K562 (cell line): ENCODE measurements around the gene SHC1. TPM values are rescaled to one million over a fixed set of nuclear protein-coding genes. Genes with fewer than 3 reads are reported as not detected.

Experiments used
- BDP1 ChIP-seq: IDR thresholded peaks from 3 replicates; pipeline ENCODE4 v1.6.1; 2011; ENCODE audit not compliant: insufficient read length, insufficient read depth
- ELF2 ChIP-seq: fragments of 250-450 bp; sonication (Bioruptor Pico); IDR thresholded peaks from 2 replicates; pipeline ENCODE4 v1.5.0; 2021; ENCODE audit warnings: mild to moderate bottlenecking
- EZH2 ChIP-seq: IDR thresholded peaks from 2 replicates; pipeline ENCODE4 v1.6.1; 2012; ENCODE audit warnings: low read depth, mild to moderate bottlenecking, inconsistent platforms, low read length, borderline replicate concordance
- FOXJ2 ChIP-seq: fragments of 200-800 bp; sonication (Bioruptor generic); IDR thresholded peaks from 2 replicates; pipeline ENCODE4 v1.6.1; 2016; ENCODE audit warnings: missing genetic modification characterization, missing compliant biosample characterization
- HDAC3 ChIP-seq: fragments of 450-650 bp; IDR thresholded peaks from 2 replicates; pipeline ENCODE4 v1.6.1; 2018; ENCODE audit warnings: borderline replicate concordance, mild to moderate bottlenecking, moderate library complexity; ENCODE audit not compliant: partially characterized antibody
- KDM2B ChIP-seq: fragments of 250-450 bp; sonication (Bioruptor Pico); IDR thresholded peaks from 2 replicates; pipeline ENCODE4 v1.8.0; 2021; ENCODE audit warnings: mild to moderate bottlenecking, moderate library complexity
- KLF13 ChIP-seq: fragments of 450-650 bp; IDR thresholded peaks from 2 replicates; pipeline ENCODE4 v1.6.1; 2016; ENCODE audit warnings: missing genetic modification characterization, low read depth, mild to moderate bottlenecking, missing compliant biosample characterization, moderate library complexity, borderline replicate concordance
- MAFK ChIP-seq: IDR thresholded peaks from 2 replicates; pipeline ENCODE4 v1.6.1; 2011; ENCODE audit warnings: low read length, improper control_type of control experiment
- MCM3 ChIP-seq: fragments of 450-650 bp; IDR thresholded peaks from 2 replicates; pipeline ENCODE4 v1.6.1; 2016
- NCOA1 ChIP-seq: fragments of 450-650 bp; IDR thresholded peaks from 2 replicates; pipeline ENCODE4 v1.6.1; 2016; ENCODE audit warnings: low read depth
- NFE2 ChIP-seq: IDR thresholded peaks from 2 replicates; pipeline ENCODE4 v1.6.1; 2014; ENCODE audit warnings: antibody characterized with exemption, low read depth
- OTX1 ChIP-seq: fragments of 450-650 bp; formaldehyde crosslinking; IDR thresholded peaks from 2 replicates; pipeline ENCODE4 v1.4.0; 2022; ENCODE audit warnings: mild to moderate bottlenecking
- POLR2AphosphoS5 ChIP-seq: IDR thresholded peaks from 2 replicates; pipeline ENCODE4 v1.6.1; 2011; ENCODE audit warnings: mild to moderate bottlenecking, low read depth, low read length, moderate library complexity; ENCODE audit not compliant: control insufficient read depth, insufficient read depth
- PYGO2 ChIP-seq: fragments of 450-650 bp; IDR thresholded peaks from 2 replicates; pipeline ENCODE4 v1.6.1; 2016; ENCODE audit warnings: mild to moderate bottlenecking, missing genetic modification characterization, moderate library complexity, missing compliant biosample characterization
- SAFB2 ChIP-seq: fragments of 200-400 bp; formaldehyde crosslinking; IDR thresholded peaks from 2 replicates; pipeline ENCODE4 v1.6.1; 2018; ENCODE audit warnings: borderline replicate concordance, low read length, low read depth, moderate library complexity; ENCODE audit not compliant: severe bottlenecking
- SIN3A ChIP-seq, 2 experiments: fragments of 150-350 bp in 1 of 2; IDR thresholded peaks; 2 replicates each; pipeline ENCODE4 v1.6.1; 2011 to 2016; ENCODE audit warnings: borderline replicate concordance in 2 of 2, low read depth in 2 of 2, low read length in 2 of 2, mild to moderate bottlenecking in 2 of 2, moderate library complexity in 2 of 2; ENCODE audit not compliant: control insufficient read depth in 1 of 2
- SMC3 ChIP-seq: conservative IDR thresholded peaks from 2 replicates; pipeline ENCODE4 v1.6.1; 2011; ENCODE audit warnings: low read depth, low read length, improper control_type of control experiment; ENCODE audit not compliant: insufficient read depth
- SREBF1 ChIP-seq: fragments of 150-350 bp; IDR thresholded peaks from 2 replicates; pipeline ENCODE4 v1.6.1; 2014; ENCODE audit warnings: antibody characterized with exemption, low read depth, low read length, borderline replicate concordance
- ZC3H4 ChIP-seq: sonication (generic); formaldehyde crosslinking; IDR thresholded peaks from 2 replicates; pipeline ENCODE4 v1.9.0; 2021; ENCODE audit warnings: missing genetic modification reagents, borderline replicate concordance
- ZC3H8 ChIP-seq: fragments of 450-650 bp; IDR thresholded peaks from 2 replicates; pipeline ENCODE4 v1.6.1; 2017
- ZNF175 ChIP-seq: fragments of 200-800 bp; sonication (Bioruptor generic); IDR thresholded peaks from 2 replicates; pipeline ENCODE4 v1.6.1; 2016; ENCODE audit warnings: low read depth, mild to moderate bottlenecking, missing genetic modification characterization, missing compliant biosample characterization
- ZNF239 ChIP-seq: fragments of 250-450 bp; sonication (Bioruptor Pico); IDR thresholded peaks from 2 replicates; pipeline ENCODE4 v1.4.0; 2020; ENCODE audit warnings: mild to moderate bottlenecking
- ZNF668 ChIP-seq: fragments of 250-450 bp; sonication (Bioruptor Pico); IDR thresholded peaks from 2 replicates; pipeline ENCODE4 v1.8.0; 2022; ENCODE audit warnings: mild to moderate bottlenecking, inconsistent platforms
- polyA plus RNA-seq, 8 experiments: library from polyadenylated mRNA; depleted of rRNA in 4 of 8; stranded (reverse) in 5 of 8; unstranded in 3 of 8; fragments of >200 nt; fragmentation: Nextera tagmentation in 2 of 8; fragmentation: Illumina TruSeq in 1 of 8; extraction: Ambion mirVana in 2 of 8; extraction: Trizol in 1 of 8; gene quantifications; 2 replicates each; pipeline versions ENCODE4 v1.2.1 to v1.2.3, GENCODE V29; 2011 to 2014; ENCODE audit warnings: inconsistent platforms in 1 of 8, missing spikeins in 1 of 8
- total RNA-seq, 7 experiments: library from RNA; depleted of rRNA in 6 of 7; stranded (reverse); fragments of >200 nt in 6 of 7; fragmentation: Illumina TruSeq in 2 of 7; extraction: Trizol in 2 of 7; gene quantifications; 2 replicates each; pipeline versions ENCODE4 v1.2.1 to v1.2.3, GENCODE V29; 2011 to 2021; ENCODE audit warnings: low replicate concordance in 1 of 7
- TF ChIP-seq, protein P1 (sequence below): sonication (generic); formaldehyde crosslinking; IDR thresholded peaks from 2 replicates; pipeline ENCODE4 v1.8.1; 2022; ENCODE audit warnings: missing genetic modification reagents
- TF ChIP-seq, protein P2 (sequence below): sonication (generic); formaldehyde crosslinking; IDR thresholded peaks from 2 replicates; pipeline ENCODE4 v1.8.1; 2023; ENCODE audit warnings: mild to moderate bottlenecking, missing genetic modification reagents
- TF ChIP-seq, protein P3 (sequence below): fragments of 450-650 bp; IDR thresholded peaks from 2 replicates; pipeline ENCODE4 v1.6.1; 2016; ENCODE audit warnings: missing biosample characterization, missing genetic modification characterization

Gene SHC1
- total and polyA plus RNA-seq, 9 of the 15 experiments (the other 6 are each of a cell fraction or from before 2014, with no cell fraction given), result 4.1 to 113 (median 51.9) TPM

DNA sequence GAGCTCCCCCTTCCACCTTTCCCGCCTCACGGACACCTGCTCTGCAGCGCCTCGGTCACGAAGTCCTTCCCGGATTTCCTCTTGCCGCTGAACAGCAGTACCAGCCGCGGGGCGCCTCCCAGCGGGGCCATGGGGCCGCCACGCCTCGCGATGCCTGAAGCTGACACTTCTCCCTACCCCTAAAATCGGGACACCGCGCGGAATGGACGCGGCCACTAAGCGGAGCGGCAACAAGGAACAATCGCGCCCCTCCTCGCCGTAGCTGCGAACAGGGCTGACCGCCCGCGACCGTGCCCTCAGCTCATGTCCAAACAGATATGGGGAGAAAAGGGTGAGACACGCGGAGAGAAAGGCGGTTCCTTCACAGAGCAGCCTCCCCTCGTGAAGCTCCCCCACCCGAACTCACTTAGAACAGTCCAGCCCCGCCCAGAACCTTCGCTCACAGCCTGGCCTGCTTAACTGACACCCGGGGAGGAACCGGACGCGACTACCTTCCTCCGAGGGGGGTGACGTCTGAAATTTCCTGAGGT, 33.9 kb downstream of the SHC1 start, which contains the start of gene PMVK (continued):
- 0 out of 2 replicates have a peak, but pooled peaks have one; percentile 74 for TF ChIP-seq SREBF1
- TF ChIP-seq BDP1, result no peak
- peak; percentile 1 to 56; a peak in 1 of 4 replicates for TF ChIP-seq SIN3A (IDR thresholded peaks at IDR 0.05; ENCODE audit: borderline replicate concordance in 2 of 2, control insufficient read depth in 1 of 2, low read depth in 2 of 2, low read length in 2 of 2)
- TF ChIP-seq KLF13 (tag), result peak; percentile 15; the same call in 1 of the 2 replicates
- peak; percentile 81; the same call in 1 of the 2 replicates for TF ChIP-seq KDM2B
- TF ChIP-seq POLR2AphosphoS5, result no peak
- TF ChIP-seq, protein P1, sequence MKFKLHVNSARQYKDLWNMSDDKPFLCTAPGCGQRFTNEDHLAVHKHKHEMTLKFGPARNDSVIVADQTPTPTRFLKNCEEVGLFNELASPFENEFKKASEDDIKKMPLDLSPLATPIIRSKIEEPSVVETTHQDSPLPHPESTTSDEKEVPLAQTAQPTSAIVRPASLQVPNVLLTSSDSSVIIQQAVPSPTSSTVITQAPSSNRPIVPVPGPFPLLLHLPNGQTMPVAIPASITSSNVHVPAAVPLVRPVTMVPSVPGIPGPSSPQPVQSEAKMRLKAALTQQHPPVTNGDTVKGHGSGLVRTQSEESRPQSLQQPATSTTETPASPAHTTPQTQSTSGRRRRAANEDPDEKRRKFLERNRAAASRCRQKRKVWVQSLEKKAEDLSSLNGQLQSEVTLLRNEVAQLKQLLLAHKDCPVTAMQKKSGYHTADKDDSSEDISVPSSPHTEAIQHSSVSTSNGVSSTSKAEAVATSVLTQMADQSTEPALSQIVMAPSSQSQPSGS (CRISPR knock-in tag), result no peak
- no peak; the same call in 1 of the 2 replicates for TF ChIP-seq ZNF239 (CRISPR knock-in tag)
- TF ChIP-seq MAFK, result peak; percentile 32; the same call in 1 of the 2 replicates
- TF ChIP-seq, protein P2, sequence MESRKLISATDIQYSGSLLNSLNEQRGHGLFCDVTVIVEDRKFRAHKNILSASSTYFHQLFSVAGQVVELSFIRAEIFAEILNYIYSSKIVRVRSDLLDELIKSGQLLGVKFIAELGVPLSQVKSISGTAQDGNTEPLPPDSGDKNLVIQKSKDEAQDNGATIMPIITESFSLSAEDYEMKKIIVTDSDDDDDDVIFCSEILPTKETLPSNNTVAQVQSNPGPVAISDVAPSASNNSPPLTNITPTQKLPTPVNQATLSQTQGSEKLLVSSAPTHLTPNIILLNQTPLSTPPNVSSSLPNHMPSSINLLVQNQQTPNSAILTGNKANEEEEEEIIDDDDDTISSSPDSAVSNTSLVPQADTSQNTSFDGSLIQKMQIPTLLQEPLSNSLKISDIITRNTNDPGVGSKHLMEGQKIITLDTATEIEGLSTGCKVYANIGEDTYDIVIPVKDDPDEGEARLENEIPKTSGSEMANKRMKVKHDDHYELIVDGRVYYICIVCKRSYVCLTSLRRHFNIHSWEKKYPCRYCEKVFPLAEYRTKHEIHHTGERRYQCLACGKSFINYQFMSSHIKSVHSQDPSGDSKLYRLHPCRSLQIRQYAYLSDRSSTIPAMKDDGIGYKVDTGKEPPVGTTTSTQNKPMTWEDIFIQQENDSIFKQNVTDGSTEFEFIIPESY (CRISPR knock-in tag), result peak; percentile 94
- TF ChIP-seq OTX1 (CRISPR knock-in tag), result no peak
- TF ChIP-seq ZC3H4 (CRISPR knock-in tag), result no peak
- TF ChIP-seq ZC3H8, result no peak
- TF ChIP-seq, protein P3, sequence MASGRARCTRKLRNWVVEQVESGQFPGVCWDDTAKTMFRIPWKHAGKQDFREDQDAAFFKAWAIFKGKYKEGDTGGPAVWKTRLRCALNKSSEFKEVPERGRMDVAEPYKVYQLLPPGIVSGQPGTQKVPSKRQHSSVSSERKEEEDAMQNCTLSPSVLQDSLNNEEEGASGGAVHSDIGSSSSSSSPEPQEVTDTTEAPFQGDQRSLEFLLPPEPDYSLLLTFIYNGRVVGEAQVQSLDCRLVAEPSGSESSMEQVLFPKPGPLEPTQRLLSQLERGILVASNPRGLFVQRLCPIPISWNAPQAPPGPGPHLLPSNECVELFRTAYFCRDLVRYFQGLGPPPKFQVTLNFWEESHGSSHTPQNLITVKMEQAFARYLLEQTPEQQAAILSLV (tag), result 0 out of 2 replicates have a peak, but pooled peaks have one; percentile 8
- no peak for TF ChIP-seq MCM3
- peak; percentile 48; the same call in 1 of the 2 replicates for TF ChIP-seq NCOA1
- TF ChIP-seq EZH2, result no peak
- TF ChIP-seq FOXJ2 (tag), result peak; percentile 67; the same call in 1 of the 2 replicates
- 0 out of 2 replicates have a peak, but pooled peaks have one; percentile 16 for TF ChIP-seq NFE2
- peak; percentile 37; the same call in 1 of the 2 replicates for TF ChIP-seq ZNF175 (CRISPR knock-in tag)
- TF ChIP-seq ZNF668, result no peak
- TF ChIP-seq PYGO2 (tag), result no peak
- 0 out of 2 replicates have a peak, but pooled peaks have one; percentile 23 for TF ChIP-seq SMC3
- TF ChIP-seq ELF2 (CRISPR knock-in tag), result no peak
- TF ChIP-seq HDAC3, result no peak
- TF ChIP-seq SAFB2, result no peak
